ENCODE measurements around the gene STK10.
A peak's percentile ranks its signal among the peaks of the same experiment; 100 is the strongest.

Gene STK10
- total RNA-seq = 522 to 630 (median 562) reads per million in 3 donors

- peak within 1 kb of the TSS; percentile 97 for H3K27ac ChIP-seq (ENCODE audit: insufficient read depth, low read length, poor library complexity, severe bottlenecking)
- H3K4me3 ChIP-seq (ENCODE audit: insufficient read depth, low read depth, low read length, poor library complexity, severe bottlenecking) = peak within 1 kb of the TSS; percentile 95
- peaks cover 27% of the 10 kb centered on the region for H3K4me1 ChIP-seq (ENCODE audit: control insufficient read depth, insufficient read depth, low read length, poor library complexity, severe bottlenecking)
- no peaks in the 10 kb centered on the region for H3K9me3 ChIP-seq (ENCODE audit: control insufficient read depth, low read length)
- DNase-seq = peak; percentile 79 to 83 (median 83)
- no peaks in the 10 kb centered on the region for H3K36me3 ChIP-seq (ENCODE audit: control insufficient read depth, insufficient read depth, low read length)
- no peaks in the 10 kb centered on the region for H3K27me3 ChIP-seq (replicated peaks; ENCODE audit: control insufficient read depth, insufficient read depth, low read length, poor library complexity, severe bottlenecking)
Observed at GRCh38 chr5:172188033-172188892, at the start of gene STK10. Gene STK10, minus strand, starts transcription at chr5:172188224. Its CDS starts 182 bp downstream, at chr5:172188042.

GRCh38 chr5:172235827-172236736 lies 48.1 kb upstream of the STK10 start:
- Histone ChIP-seq H3K36me3 (ENCODE audit: control insufficient read depth, insufficient read depth, low read length) (no peaks in the 10 kb centered on the region), H3K4me1 (ENCODE audit: control insufficient read depth, insufficient read depth, low read length, poor library complexity, severe bottlenecking) (peaks cover 10% of the 10 kb centered on the region), H3K27me3 (replicated peaks; ENCODE audit: control insufficient read depth, insufficient read depth, low read length, poor library complexity, severe bottlenecking) (no peaks in the 10 kb centered on the region), H3K9me3 (ENCODE audit: control insufficient read depth, low read length) (no peaks in the 10 kb centered on the region), H3K27ac (ENCODE audit: insufficient read depth, low read length, poor library complexity, severe bottlenecking) (no peak overlapping the region), H3K4me3 (ENCODE audit: insufficient read depth, low read depth, low read length, poor library complexity, severe bottlenecking) (no peak overlapping the region)
- DNase-seq = no peak

- no peaks in the 10 kb centered on the region for H3K9me3 ChIP-seq (ENCODE audit: control insufficient read depth, low read length)
- no peaks in the 10 kb centered on the region for H3K27me3 ChIP-seq (replicated peaks; ENCODE audit: control insufficient read depth, insufficient read depth, low read length, poor library complexity, severe bottlenecking)
- H3K27ac ChIP-seq (ENCODE audit: insufficient read depth, low read length, poor library complexity, severe bottlenecking) = no peak overlapping the region
- H3K36me3 ChIP-seq (ENCODE audit: control insufficient read depth, insufficient read depth, low read length) = no peaks in the 10 kb centered on the region
- H3K4me3 ChIP-seq (ENCODE audit: insufficient read depth, low read depth, low read length, poor library complexity, severe bottlenecking) = no peak overlapping the region
- peaks cover 10% of the 10 kb centered on the region for H3K4me1 ChIP-seq (ENCODE audit: control insufficient read depth, insufficient read depth, low read length, poor library complexity, severe bottlenecking)
- DNase-seq = no peak
Observed at GRCh38 chr5:172235132-172235780, 47.2 kb upstream of the STK10 start.

- no peak overlapping the region for H3K4me3 ChIP-seq (ENCODE audit: insufficient read depth, low read depth, low read length, poor library complexity, severe bottlenecking)
- peaks cover 8% of the 10 kb centered on the region for H3K4me1 ChIP-seq (ENCODE audit: control insufficient read depth, insufficient read depth, low read length, poor library complexity, severe bottlenecking)
- H3K9me3 ChIP-seq (ENCODE audit: control insufficient read depth, low read length) = no peaks in the 10 kb centered on the region
- no peak overlapping the region for H3K27ac ChIP-seq (ENCODE audit: insufficient read depth, low read length, poor library complexity, severe bottlenecking)
- H3K36me3 ChIP-seq (ENCODE audit: control insufficient read depth, insufficient read depth, low read length) = no peaks in the 10 kb centered on the region
- H3K27me3 ChIP-seq (replicated peaks; ENCODE audit: control insufficient read depth, insufficient read depth, low read length, poor library complexity, severe bottlenecking) = no peaks in the 10 kb centered on the region
- DNase-seq = no peak
Observed at GRCh38 chr5:172234031-172234430, 46.0 kb upstream of the STK10 start.

GRCh38 chr5:172229904-172230303 lies 41.9 kb upstream of the STK10 start:
- Histone ChIP-seq H3K9me3 (ENCODE audit: control insufficient read depth, low read length) (no peaks in the 10 kb centered on the region), H3K4me3 (ENCODE audit: insufficient read depth, low read depth, low read length, poor library complexity, severe bottlenecking) (no peak overlapping the region), H3K27me3 (replicated peaks; ENCODE audit: control insufficient read depth, insufficient read depth, low read length, poor library complexity, severe bottlenecking) (no peaks in the 10 kb centered on the region), H3K27ac (ENCODE audit: insufficient read depth, low read length, poor library complexity, severe bottlenecking) (no peak overlapping the region), H3K4me1 (ENCODE audit: control insufficient read depth, insufficient read depth, low read length, poor library complexity, severe bottlenecking) (no peaks in the 10 kb centered on the region), H3K36me3 (ENCODE audit: control insufficient read depth, insufficient read depth, low read length) (no peaks in the 10 kb centered on the region)
- DNase-seq = no peak

- Histone ChIP-seq H3K36me3 (ENCODE audit: control insufficient read depth, insufficient read depth, low read length) (no peaks in the 10 kb centered on the region), H3K4me1 (ENCODE audit: control insufficient read depth, insufficient read depth, low read length, poor library complexity, severe bottlenecking) (no peaks in the 10 kb centered on the region), H3K27ac (ENCODE audit: insufficient read depth, low read length, poor library complexity, severe bottlenecking) (no peak overlapping the region), H3K9me3 (ENCODE audit: control insufficient read depth, low read length) (no peaks in the 10 kb centered on the region), H3K4me3 (ENCODE audit: insufficient read depth, low read depth, low read length, poor library complexity, severe bottlenecking) (no peak overlapping the region), H3K27me3 (replicated peaks; ENCODE audit: control insufficient read depth, insufficient read depth, low read length, poor library complexity, severe bottlenecking) (no peaks in the 10 kb centered on the region)
- DNase-seq = no peak
Observed at GRCh38 chr5:172224996-172225395, 37.0 kb upstream of the STK10 start.

GRCh38 chr5:172223901-172224873 lies 36.2 kb upstream of the STK10 start:
- no peak overlapping the region for H3K27ac ChIP-seq (ENCODE audit: insufficient read depth, low read length, poor library complexity, severe bottlenecking)
- no peak overlapping the region for H3K4me3 ChIP-seq (ENCODE audit: insufficient read depth, low read depth, low read length, poor library complexity, severe bottlenecking)
- H3K27me3 ChIP-seq (replicated peaks; ENCODE audit: control insufficient read depth, insufficient read depth, low read length, poor library complexity, severe bottlenecking) = no peaks in the 10 kb centered on the region
- no peaks in the 10 kb centered on the region for H3K36me3 ChIP-seq (ENCODE audit: control insufficient read depth, insufficient read depth, low read length)
- H3K4me1 ChIP-seq (ENCODE audit: control insufficient read depth, insufficient read depth, low read length, poor library complexity, severe bottlenecking) = no peaks in the 10 kb centered on the region
- H3K9me3 ChIP-seq (ENCODE audit: control insufficient read depth, low read length) = no peaks in the 10 kb centered on the region
- DNase-seq = no peak

- Histone ChIP-seq H3K9me3 (ENCODE audit: control insufficient read depth, low read length) (no peaks in the 10 kb centered on the region), H3K27ac (ENCODE audit: insufficient read depth, low read length, poor library complexity, severe bottlenecking) (no peak overlapping the region), H3K27me3 (replicated peaks; ENCODE audit: control insufficient read depth, insufficient read depth, low read length, poor library complexity, severe bottlenecking) (no peaks in the 10 kb centered on the region), H3K4me3 (ENCODE audit: insufficient read depth, low read depth, low read length, poor library complexity, severe bottlenecking) (no peak overlapping the region), H3K4me1 (ENCODE audit: control insufficient read depth, insufficient read depth, low read length, poor library complexity, severe bottlenecking) (no peaks in the 10 kb centered on the region), H3K36me3 (ENCODE audit: control insufficient read depth, insufficient read depth, low read length) (no peaks in the 10 kb centered on the region)
- DNase-seq = no peak
Observed at GRCh38 chr5:172219296-172219695, 31.3 kb upstream of the STK10 start.

GRCh38 chr5:172216345-172216744 lies 28.3 kb upstream of the STK10 start:
- Histone ChIP-seq H3K4me1 (ENCODE audit: control insufficient read depth, insufficient read depth, low read length, poor library complexity, severe bottlenecking) (no peaks in the 10 kb centered on the region), H3K27me3 (replicated peaks; ENCODE audit: control insufficient read depth, insufficient read depth, low read length, poor library complexity, severe bottlenecking) (no peaks in the 10 kb centered on the region), H3K4me3 (ENCODE audit: insufficient read depth, low read depth, low read length, poor library complexity, severe bottlenecking) (no peak overlapping the region), H3K36me3 (ENCODE audit: control insufficient read depth, insufficient read depth, low read length) (peaks cover 7% of the 10 kb centered on the region), H3K27ac (ENCODE audit: insufficient read depth, low read length, poor library complexity, severe bottlenecking) (no peak overlapping the region), H3K9me3 (ENCODE audit: control insufficient read depth, low read length) (no peaks in the 10 kb centered on the region)
- no peak for DNase-seq
